Parathyroid adenoma (tissue), 2 donors: ENCODE results near the gene SLC17A4.

ENCODE experiments used
- H2AFZ ChIP-seq: fragments of 300-600 bp; sonication (generic); one replicate; pipeline ENCODE4 v1.7.0; 2017; ENCODE audit warnings: antibody characterized with exemption, mild to moderate bottlenecking
- H3K27ac ChIP-seq: fragments of 300-600 bp; sonication (generic); one replicate; pipeline ENCODE4 v1.7.0; 2017
- H3K27me3 ChIP-seq: fragments of 300-600 bp; sonication (generic); one replicate; pipeline ENCODE4 v1.7.0; 2017; ENCODE audit warnings: low read length; ENCODE audit not compliant: control insufficient read depth, insufficient read depth
- H3K36me3 ChIP-seq: fragments of 300-600 bp; sonication (generic); one replicate; pipeline ENCODE4 v1.7.0; 2017; ENCODE audit warnings: low read length; ENCODE audit not compliant: control insufficient read depth, insufficient read depth
- H3K4me1 ChIP-seq: fragments of 300-600 bp; sonication (generic); one replicate; pipeline ENCODE4 v1.7.0; 2017; ENCODE audit warnings: control low read depth
- H3K4me2 ChIP-seq: fragments of 300-600 bp; sonication (generic); one replicate; pipeline ENCODE4 v1.7.0; 2017; ENCODE audit warnings: low read length
- H3K4me3 ChIP-seq: fragments of 300-600 bp; sonication (generic); one replicate; pipeline ENCODE4 v1.7.0; 2017; ENCODE audit warnings: low read depth, low read length
- H3K79me2 ChIP-seq: fragments of 300-600 bp; sonication (generic); one replicate; pipeline ENCODE4 v1.7.0; 2017; ENCODE audit warnings: control low read depth
- H3K9ac ChIP-seq: fragments of 300-600 bp; sonication (generic); one replicate; pipeline ENCODE4 v1.7.0; 2017; ENCODE audit warnings: mild to moderate bottlenecking
- H3K9me3 ChIP-seq: fragments of 300-600 bp; sonication (generic); one replicate; pipeline ENCODE4 v1.7.0; 2017; ENCODE audit warnings: low read length; ENCODE audit not compliant: control insufficient read depth
- CTCF ChIP-seq: fragments of 300-600 bp; sonication (generic); IDR thresholded peaks from one replicate; pipeline ENCODE4 v1.7.0; 2017; ENCODE audit warnings: antibody characterized with exemption, mild to moderate bottlenecking
- donor health status: primary hyperparathyroidism.

SLC17A4 gene, protein sequence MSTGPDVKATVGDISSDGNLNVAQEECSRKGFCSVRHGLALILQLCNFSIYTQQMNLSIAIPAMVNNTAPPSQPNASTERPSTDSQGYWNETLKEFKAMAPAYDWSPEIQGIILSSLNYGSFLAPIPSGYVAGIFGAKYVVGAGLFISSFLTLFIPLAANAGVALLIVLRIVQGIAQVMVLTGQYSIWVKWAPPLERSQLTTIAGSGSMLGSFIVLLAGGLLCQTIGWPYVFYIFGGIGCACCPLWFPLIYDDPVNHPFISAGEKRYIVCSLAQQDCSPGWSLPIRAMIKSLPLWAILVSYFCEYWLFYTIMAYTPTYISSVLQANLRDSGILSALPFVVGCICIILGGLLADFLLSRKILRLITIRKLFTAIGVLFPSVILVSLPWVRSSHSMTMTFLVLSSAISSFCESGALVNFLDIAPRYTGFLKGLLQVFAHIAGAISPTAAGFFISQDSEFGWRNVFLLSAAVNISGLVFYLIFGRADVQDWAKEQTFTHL

DNA sequence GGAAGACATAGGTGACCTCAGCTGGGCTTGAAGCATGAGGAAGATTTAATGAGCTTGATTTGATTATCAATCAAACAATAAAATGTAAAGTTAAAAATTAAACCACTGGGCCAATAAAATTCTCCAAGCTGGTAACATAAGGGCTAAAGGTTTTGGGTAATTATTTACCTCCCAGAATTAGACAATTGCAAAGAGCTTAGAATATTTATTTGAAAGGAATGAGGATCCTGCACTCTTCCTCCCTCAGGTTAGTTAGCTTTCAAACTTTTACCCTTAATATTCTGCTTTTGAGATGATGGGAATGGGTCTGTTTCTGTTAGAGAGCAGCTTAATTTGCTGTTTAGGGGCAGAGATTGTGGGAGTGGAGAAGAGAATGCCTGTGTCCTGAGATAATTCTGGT, at the start of gene SLC17A4:
SLC17A4 (plus strand) TSS at position 208 of the 400 bp plus-strand sequence. CDS start 7,221 bp downstream, outside the sequence.
- H3K27me3 ChIP-seq: no peaks in the 10 kb centered on the region
- no peak within 1 kb of the TSS for H3K4me3 ChIP-seq
- no peaks in the 10 kb centered on the region for H3K4me1 ChIP-seq
- H3K9me3 ChIP-seq: no peaks in the 10 kb centered on the region
- H3K9ac ChIP-seq: no peak within 1 kb of the TSS
- no peak for TF ChIP-seq CTCF
- H3K4me2 ChIP-seq: no peak within 1 kb of the TSS
- no peaks in the 10 kb centered on the region for H3K79me2 ChIP-seq
- H3K27ac ChIP-seq: no peak within 1 kb of the TSS
- no peak within 1 kb of the TSS for H2AFZ ChIP-seq
- H3K36me3 ChIP-seq: no peaks in the 10 kb centered on the region

GRCh38 chr6:25706314-25707014, 48.1 kb upstream of the SLC17A4 start:
- no peaks in the 10 kb centered on the region for H3K79me2 ChIP-seq
- no peaks in the 10 kb centered on the region for H3K9me3 ChIP-seq
- H3K36me3 ChIP-seq: no peaks in the 10 kb centered on the region
- no peaks in the 10 kb centered on the region for H3K27me3 ChIP-seq
- no peaks in the 10 kb centered on the region for H3K4me1 ChIP-seq
- no peak for TF ChIP-seq CTCF
- H3K4me3 ChIP-seq: no peak overlapping the region
- H3K4me2 ChIP-seq: no peak overlapping the region
- no peak overlapping the region for H3K9ac ChIP-seq
- H2AFZ ChIP-seq: no peak overlapping the region
- H3K27ac ChIP-seq: no peak overlapping the region

DNA sequence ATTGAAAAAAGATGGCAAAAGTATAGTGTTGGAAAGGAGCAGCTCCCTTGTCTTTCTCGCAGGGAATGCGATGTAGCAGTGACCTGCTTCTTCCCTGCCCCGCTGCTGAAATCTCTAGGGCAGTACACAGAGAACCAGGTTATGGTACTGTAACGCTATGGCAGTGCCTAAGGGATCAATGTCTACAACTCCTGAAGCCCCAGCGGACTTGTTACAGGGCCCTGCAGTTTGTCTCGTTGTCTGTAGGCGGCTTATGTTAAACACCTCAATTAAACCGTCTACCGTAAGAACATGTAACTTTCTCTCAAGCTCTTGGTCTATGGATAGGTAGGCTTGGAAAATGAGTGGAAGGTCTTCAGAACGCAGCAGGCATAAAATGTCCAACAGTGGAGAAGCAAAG, 44.8 kb upstream of the SLC17A4 start:
- H3K27ac ChIP-seq: no peak overlapping the region
- H3K4me1 ChIP-seq: no peaks in the 10 kb centered on the region
- H3K9me3 ChIP-seq: no peaks in the 10 kb centered on the region
- H3K4me2 ChIP-seq: no peak overlapping the region
- no peak overlapping the region for H2AFZ ChIP-seq
- no peak overlapping the region for H3K9ac ChIP-seq
- no peaks in the 10 kb centered on the region for H3K36me3 ChIP-seq
- TF ChIP-seq CTCF: no peak
- H3K79me2 ChIP-seq: no peaks in the 10 kb centered on the region
- H3K4me3 ChIP-seq: no peak overlapping the region
- H3K27me3 ChIP-seq: no peaks in the 10 kb centered on the region

DNA sequence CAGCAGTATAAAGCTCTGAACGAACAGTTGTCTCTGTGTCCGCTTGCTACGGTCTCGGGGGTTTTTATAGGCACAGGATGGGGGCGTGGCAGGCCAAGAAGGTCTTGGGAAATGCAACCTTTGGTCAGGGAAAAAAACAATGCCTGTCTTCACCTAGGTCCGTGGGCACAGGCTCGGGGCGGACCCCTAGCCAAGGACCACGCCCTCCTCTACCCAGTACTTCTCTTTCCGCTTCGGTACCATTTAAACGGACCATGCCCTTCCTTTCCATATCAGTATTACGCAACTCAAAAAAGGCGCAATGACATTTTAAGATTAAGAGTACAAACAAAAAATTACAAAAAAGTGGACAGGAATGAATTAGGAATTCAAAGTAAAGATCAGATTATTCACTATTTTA, 44.3 kb upstream of the SLC17A4 start:
- no peaks in the 10 kb centered on the region for H3K9me3 ChIP-seq
- no peaks in the 10 kb centered on the region for H3K36me3 ChIP-seq
- H3K27ac ChIP-seq: no peak overlapping the region
- no peak overlapping the region for H3K4me3 ChIP-seq
- no peaks in the 10 kb centered on the region for H3K27me3 ChIP-seq
- TF ChIP-seq CTCF: no peak
- H3K79me2 ChIP-seq: no peaks in the 10 kb centered on the region
- H3K4me1 ChIP-seq: no peaks in the 10 kb centered on the region
- no peak overlapping the region for H2AFZ ChIP-seq
- no peak overlapping the region for H3K4me2 ChIP-seq
- H3K9ac ChIP-seq: no peak overlapping the region
